ENCODE measurements around the gene SFMBT2. TPM values are rescaled to one million over a fixed set of nuclear protein-coding genes. Genes with fewer than 3 reads are reported as not detected.
A peak's percentile ranks its signal among the peaks of the same experiment; 100 is the strongest.

SFMBT2 gene
- total RNA-seq, 2 experiments from 2014 or later, result 63.1 to 63.2 TPM

DNA sequence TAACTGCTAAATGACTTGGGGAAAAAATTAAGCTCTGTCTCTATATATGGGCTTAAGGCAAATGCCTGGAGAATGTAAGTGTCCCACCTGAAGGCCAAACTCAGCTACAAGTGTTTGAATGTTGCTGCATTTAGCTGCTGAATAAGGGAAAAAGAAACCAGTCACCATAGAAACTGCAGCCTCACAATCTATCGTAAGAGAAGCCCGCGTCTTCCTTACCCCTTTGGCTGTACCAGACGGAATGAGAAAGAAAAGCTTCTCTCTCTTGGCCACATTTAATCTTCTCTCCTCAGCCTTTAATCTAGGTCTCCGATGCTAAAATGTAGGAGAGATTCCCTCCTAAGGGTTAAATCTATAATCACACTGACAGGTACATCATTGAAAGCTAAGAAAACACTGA is 147.2 kb downstream of the SFMBT2 start:
- ChIA-PET CTCF (no interaction called here), POLR2A (interaction anchor here (1.1 kb wide), 1 partner anchor 9 kb away, joined by 5 read pairs; no protein-coding TSS in a partner anchor)
- ATAC-seq (no peak), DNase-seq (no peak)
- Mint-ChIP-seq H3K9me3 (ENCODE audit: insufficient read depth) (no peaks in the 10 kb centered on the region), H3K4me3 (no peak overlapping the region), H3K27me3 (ENCODE audit: low read depth) (no peaks in the 10 kb centered on the region), H3K36me3 (ENCODE audit: low read depth) (peaks cover 28% of the 10 kb centered on the region), H3K27ac (no peak overlapping the region), H3K4me1 (ENCODE audit: low read depth) (peaks cover 41% of the 10 kb centered on the region)

DNA sequence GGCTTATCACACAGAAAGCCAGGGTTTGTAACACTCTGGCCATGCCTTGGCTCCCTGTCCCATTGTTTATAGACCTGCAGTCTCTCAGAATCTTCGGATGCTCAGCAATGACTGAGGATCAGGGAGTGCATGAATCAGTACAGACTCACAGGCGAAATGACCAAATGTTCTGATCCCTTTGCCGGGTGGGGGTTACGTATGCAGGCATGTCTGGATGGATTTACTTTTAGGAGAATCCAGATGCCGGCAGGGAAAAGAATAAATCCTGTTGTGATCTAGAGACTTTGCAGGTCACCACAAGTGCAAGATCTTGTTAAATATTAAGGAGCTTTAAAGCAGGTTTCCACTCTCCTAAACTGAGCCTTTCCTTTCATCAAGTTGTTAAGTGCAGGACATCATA is 149.5 kb downstream of the SFMBT2 start:
- ATAC-seq (no peak), DNase-seq (no peak)
- Mint-ChIP-seq H3K9me3 (ENCODE audit: insufficient read depth) (no peaks in the 10 kb centered on the region), H3K4me1 (ENCODE audit: low read depth) (peaks cover 53% of the 10 kb centered on the region), H3K27ac (no peak overlapping the region), H3K4me3 (no peak overlapping the region), H3K27me3 (ENCODE audit: low read depth) (no peaks in the 10 kb centered on the region), H3K36me3 (ENCODE audit: low read depth) (peaks cover 29% of the 10 kb centered on the region)
- ChIA-PET POLR2A (no interaction called here), CTCF (no interaction called here)

DNA sequence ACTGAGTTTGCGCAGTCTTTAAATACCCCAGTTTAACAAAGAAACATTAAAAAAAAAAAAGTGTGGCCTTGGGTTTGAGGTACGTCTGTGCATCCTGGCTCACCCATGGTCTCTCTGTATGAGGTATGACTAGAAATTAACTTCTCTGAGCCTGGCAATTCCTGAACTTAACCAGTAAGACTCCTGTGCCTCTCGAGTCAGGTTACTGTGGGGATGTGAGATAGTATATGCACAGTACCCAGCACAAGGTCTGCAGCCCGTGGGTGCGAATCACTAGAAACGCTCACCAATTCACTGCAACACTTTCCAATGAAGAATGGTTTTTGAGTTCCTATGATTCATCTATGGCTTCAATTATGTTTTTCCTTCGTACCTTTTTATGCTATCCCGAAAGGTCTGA is 149.9 kb downstream of the SFMBT2 start:
- DNase-seq, result no peak
- Mint-ChIP-seq H3K4me3 (no peak overlapping the region), H3K27ac (no peak overlapping the region), H3K4me1 (ENCODE audit: low read depth) (peaks cover 57% of the 10 kb centered on the region), H3K36me3 (ENCODE audit: low read depth) (peaks cover 33% of the 10 kb centered on the region), H3K27me3 (ENCODE audit: low read depth) (no peaks in the 10 kb centered on the region), H3K9me3 (ENCODE audit: insufficient read depth) (no peaks in the 10 kb centered on the region)
- CTCF ChIA-PET, result no interaction called here
- POLR2A ChIA-PET, result no interaction called here
- no peak for ATAC-seq

DNA sequence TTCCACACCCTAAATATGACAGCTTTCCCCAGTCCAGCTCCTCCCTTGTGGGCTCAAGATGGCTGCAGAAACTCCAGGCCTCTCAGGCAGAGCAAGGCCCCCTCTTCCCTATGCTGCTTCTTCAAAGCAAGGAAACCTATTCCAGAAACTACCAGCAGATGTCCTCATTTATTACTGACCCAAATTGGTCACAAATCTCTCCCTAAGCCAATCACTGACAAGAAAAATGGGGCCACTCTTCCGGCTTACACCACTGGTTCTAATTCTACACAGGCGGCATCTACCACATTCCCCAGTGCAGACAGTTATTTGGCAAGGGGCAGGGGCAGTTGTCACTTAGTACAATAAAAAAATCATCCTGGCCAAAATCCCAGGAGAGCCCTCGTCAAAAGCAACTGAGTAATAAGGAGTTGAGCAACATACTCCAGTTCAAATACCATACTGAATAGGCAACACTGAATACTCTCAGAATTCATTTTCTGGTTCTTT is 150.4 kb downstream of the SFMBT2 start:
- ChIA-PET POLR2A (no interaction called here), CTCF (interaction anchor here (0.7 to 3.0 kb wide), 4 partner anchors 9 to 340 kb away, joined by 3 to 20 read pairs (median 10); partner anchors contain the start of gene SFMBT2)
- no peaks in the 10 kb centered on the region for H3K27me3 Mint-ChIP-seq (ENCODE audit: low read depth)
- ATAC-seq, result no peak
- DNase-seq, result peak; percentile 40
- peaks cover 36% of the 10 kb centered on the region for H3K36me3 Mint-ChIP-seq (ENCODE audit: low read depth)
- no peak overlapping the region for H3K4me3 Mint-ChIP-seq
- H3K9me3 Mint-ChIP-seq (ENCODE audit: insufficient read depth), result no peaks in the 10 kb centered on the region
- peaks cover 62% of the 10 kb centered on the region for H3K4me1 Mint-ChIP-seq (ENCODE audit: low read depth)
- peak overlapping the region; percentile 80 for H3K27ac Mint-ChIP-seq

DNA sequence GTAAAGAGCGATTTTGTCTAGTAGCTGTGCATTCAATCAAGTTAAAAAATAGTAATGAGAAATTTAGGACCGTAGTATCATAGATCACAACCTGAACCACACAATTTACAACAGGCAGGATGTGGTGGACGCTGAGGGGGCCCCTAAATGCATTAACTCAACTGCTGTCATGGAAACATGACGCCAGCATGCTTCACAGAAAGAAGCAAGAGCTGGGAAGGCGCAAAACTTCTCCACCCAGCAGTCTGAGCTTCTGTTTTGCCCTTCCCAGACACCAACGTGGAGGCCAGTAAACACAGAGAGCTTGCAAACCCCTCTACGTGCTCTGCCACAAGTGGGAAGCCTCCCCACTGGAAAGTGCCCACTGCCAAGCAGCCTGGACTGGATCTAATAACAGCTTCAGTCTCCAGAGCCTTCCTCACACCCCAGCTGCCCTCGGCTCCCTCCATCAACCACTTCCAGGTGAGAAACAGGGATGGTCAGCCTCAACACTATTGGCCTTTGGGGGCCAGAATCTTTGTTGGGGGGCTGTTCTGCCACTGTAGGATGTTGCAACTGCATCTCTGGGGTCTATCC is 151.8 kb downstream of the SFMBT2 start:
- ATAC-seq, result peak; percentile 74
- H3K4me3 Mint-ChIP-seq, result peak overlapping the region; percentile 59
- peaks cover 45% of the 10 kb centered on the region for H3K36me3 Mint-ChIP-seq (ENCODE audit: low read depth)
- H3K4me1 Mint-ChIP-seq (ENCODE audit: low read depth), result peaks cover 73% of the 10 kb centered on the region
- H3K27ac Mint-ChIP-seq, result peak overlapping the region; percentile 80
- ChIA-PET CTCF (interaction anchor here (0.6 to 3.0 kb wide), 19 partner anchors 8 to 428 kb away, joined by 3 to 20 read pairs (median 4); partner anchors contain the start of gene SFMBT2), POLR2A (interaction anchor here (0.6 to 1.9 kb wide), 5 partner anchors 10 to 330 kb away, joined by 3 to 7 read pairs (median 6); no protein-coding TSS in a partner anchor)
- no peaks in the 10 kb centered on the region for H3K9me3 Mint-ChIP-seq (ENCODE audit: insufficient read depth)
- H3K27me3 Mint-ChIP-seq (ENCODE audit: low read depth), result no peaks in the 10 kb centered on the region
- peak; percentile 92 for DNase-seq

DNA sequence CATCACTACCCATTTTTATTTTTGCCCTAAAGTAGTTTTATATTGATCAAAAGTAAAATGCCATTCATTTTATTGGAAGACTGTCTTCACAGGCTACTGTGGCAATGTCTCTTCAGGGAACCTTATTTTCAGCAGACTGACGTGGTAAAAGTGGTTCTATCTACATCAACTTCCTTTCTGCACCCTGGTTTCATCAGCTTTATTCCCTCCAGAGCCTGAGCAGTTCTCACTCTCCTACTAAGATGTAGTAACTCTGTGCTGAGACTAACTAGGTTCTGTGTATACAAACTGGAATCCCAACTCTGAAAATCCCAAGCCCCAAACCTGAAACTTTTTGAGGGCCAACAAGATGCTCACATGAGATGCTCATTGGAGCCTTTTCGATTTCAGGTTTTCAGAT is 155.3 kb downstream of the SFMBT2 start:
- no peaks in the 10 kb centered on the region for H3K27me3 Mint-ChIP-seq (ENCODE audit: low read depth)
- POLR2A ChIA-PET, result interaction anchor here (1.2 kb wide), 1 partner anchor 10 kb away, joined by 5 read pairs; no protein-coding TSS in a partner anchor
- ATAC-seq, result no peak

DNA sequence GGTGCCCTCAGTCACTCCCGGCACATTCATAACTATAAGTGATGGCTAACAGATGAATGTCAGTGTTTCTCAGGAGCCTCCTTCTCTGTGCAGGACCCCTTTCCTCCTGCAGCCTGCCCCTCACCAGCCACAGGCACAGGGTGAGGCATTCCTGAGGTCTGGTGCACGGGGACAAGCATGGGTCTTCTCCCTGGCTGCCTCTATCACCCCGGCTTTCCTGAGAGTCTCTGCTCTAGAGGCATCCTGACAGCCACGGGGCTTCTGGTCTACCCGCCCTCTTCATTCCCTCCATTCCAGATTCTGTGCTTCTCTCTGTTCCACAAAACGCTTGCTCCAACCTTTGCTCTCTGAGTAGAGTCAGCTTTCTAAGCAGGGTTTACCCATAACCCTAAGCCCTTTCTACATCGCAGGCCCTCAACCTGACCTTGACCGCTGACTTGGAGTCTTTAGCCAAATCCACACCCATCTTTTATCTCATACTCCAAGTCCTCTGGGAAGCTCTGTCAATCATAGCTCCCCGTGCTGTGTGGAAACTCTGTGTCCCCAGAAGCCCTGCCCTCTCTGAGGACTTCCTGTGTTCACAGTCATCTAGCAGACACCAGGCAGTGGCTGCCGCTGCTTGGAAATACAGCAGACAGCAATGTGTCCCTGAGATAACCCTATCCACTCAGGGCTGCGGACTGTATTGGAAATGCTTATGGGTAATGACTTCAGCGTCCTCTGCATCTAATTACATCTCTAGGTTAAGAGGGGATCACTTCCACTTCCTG is 159.0 kb downstream of the SFMBT2 start:
- Mint-ChIP-seq H3K27me3 (ENCODE audit: low read depth) (no peaks in the 10 kb centered on the region), H3K4me3 (no peak overlapping the region), H3K27ac (peak overlapping the region; percentile 71), H3K4me1 (ENCODE audit: low read depth) (peaks cover 47% of the 10 kb centered on the region), H3K9me3 (ENCODE audit: insufficient read depth) (no peaks in the 10 kb centered on the region), H3K36me3 (ENCODE audit: low read depth) (peaks cover 71% of the 10 kb centered on the region)
- ChIA-PET CTCF (interaction anchor here (0.5 to 0.6 kb wide), 2 partner anchors 8 to 14 kb away, joined by 3 to 5 read pairs; no protein-coding TSS in a partner anchor), POLR2A (no interaction called here)
- DNase-seq (peak; percentile 42), ATAC-seq (peak; percentile 62)

More for the DNA sequence above, 155.3 kb downstream of the SFMBT2 start:
- Mint-ChIP-seq H3K9me3 (ENCODE audit: insufficient read depth) (no peaks in the 10 kb centered on the region), H3K36me3 (ENCODE audit: low read depth) (peaks cover 60% of the 10 kb centered on the region), H3K27ac (peak overlapping the region; percentile 77), H3K4me3 (no peak overlapping the region), H3K4me1 (ENCODE audit: low read depth) (peaks cover 80% of the 10 kb centered on the region)
- CTCF ChIA-PET, result interaction anchor here (0.7 to 2.1 kb wide), 4 partner anchors 12 to 337 kb away, joined by 3 to 6 read pairs (median 3); no protein-coding TSS in a partner anchor
- DNase-seq, result no peak

DNA sequence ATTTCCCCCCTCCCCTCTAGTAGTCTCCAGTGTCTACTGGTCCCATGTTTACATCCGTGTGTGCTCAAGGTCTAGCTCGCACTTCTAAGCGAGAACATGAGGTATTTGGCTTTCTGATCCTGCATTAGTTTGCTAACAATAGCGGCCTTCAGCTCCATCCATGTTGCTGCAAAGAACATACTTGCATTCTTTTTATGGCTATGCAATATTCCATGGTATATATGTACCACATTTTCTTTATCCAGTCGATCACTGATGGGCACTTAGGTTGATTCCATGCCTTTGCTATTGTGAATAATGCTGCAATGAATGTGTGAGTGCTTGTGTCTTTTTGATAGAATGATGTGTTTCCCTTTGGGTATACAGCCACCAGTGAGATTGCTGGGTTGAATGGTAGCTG is 160.6 kb downstream of the SFMBT2 start:
- Mint-ChIP-seq H3K27ac (no peak overlapping the region), H3K4me1 (ENCODE audit: low read depth) (peaks cover 35% of the 10 kb centered on the region), H3K4me3 (no peak overlapping the region), H3K27me3 (ENCODE audit: low read depth) (no peaks in the 10 kb centered on the region), H3K36me3 (ENCODE audit: low read depth) (peaks cover 65% of the 10 kb centered on the region), H3K9me3 (ENCODE audit: insufficient read depth) (no peaks in the 10 kb centered on the region)
- ATAC-seq (no peak), DNase-seq (no peak)
- CTCF ChIA-PET, result no interaction called here
- POLR2A ChIA-PET, result no interaction called here

DNA sequence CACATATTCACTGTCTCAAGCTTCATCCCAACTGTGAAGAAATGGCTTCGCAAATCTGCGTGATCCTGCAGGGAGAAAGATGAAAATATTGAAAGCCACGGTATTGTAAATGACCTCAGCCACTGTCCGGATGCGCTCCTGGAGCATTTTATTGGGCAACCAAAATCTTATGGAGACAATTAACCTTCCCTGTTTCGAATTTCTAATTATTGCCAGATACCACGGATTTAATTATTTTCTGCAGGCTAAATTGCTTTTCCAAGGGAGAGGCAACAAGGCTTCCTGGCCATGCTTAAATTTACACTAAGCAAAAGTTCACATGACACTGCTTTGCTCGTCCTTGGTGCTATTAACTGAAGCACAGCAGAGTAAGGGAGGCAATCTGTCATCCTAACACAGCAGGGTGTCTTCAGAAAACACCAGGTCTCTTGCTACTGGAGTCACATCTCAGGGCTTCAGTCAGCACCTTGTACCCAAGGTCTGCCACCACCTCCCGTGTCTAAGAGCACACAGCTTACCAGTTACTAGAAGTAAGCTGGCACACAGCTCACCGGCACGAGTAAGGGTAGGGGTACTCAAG is 162.2 kb downstream of the SFMBT2 start:
- ChIA-PET POLR2A (no interaction called here), CTCF (interaction anchor here (1.0 kb wide), 1 partner anchor 91 kb away, joined by 3 read pairs; no protein-coding TSS in a partner anchor)
- Mint-ChIP-seq H3K4me1 (ENCODE audit: low read depth) (peaks cover 37% of the 10 kb centered on the region), H3K9me3 (ENCODE audit: insufficient read depth) (no peaks in the 10 kb centered on the region), H3K27ac (no peak overlapping the region), H3K4me3 (no peak overlapping the region), H3K27me3 (ENCODE audit: low read depth) (no peaks in the 10 kb centered on the region), H3K36me3 (ENCODE audit: low read depth) (peaks cover 66% of the 10 kb centered on the region)
- ATAC-seq (no peak), DNase-seq (no peak)

DNA sequence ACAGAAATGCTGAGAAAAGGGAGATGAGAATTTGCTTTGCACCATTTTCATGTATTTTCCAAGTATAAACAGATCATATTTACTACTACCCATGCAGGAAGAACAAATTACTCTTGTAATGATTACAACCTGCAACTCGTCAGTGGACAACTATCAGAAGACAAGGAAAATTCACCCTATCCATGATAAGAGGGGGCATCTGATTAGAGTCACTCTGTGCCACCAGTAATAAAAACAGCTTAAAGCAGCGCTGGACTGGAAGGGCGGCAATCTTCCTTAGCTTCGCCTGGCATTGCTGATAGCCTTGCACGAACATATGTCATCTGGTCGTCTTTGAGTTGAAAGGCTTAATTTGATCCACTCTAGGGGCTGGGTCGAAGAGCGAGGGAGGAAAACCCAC is 162.7 kb downstream of the SFMBT2 start:
- ChIA-PET POLR2A (no interaction called here), CTCF (no interaction called here)
- Mint-ChIP-seq H3K9me3 (ENCODE audit: insufficient read depth) (no peaks in the 10 kb centered on the region), H3K4me3 (no peak overlapping the region), H3K36me3 (ENCODE audit: low read depth) (peaks cover 67% of the 10 kb centered on the region), H3K4me1 (ENCODE audit: low read depth) (peaks cover 40% of the 10 kb centered on the region), H3K27ac (no peak overlapping the region), H3K27me3 (ENCODE audit: low read depth) (no peaks in the 10 kb centered on the region)
- ATAC-seq (no peak), DNase-seq (no peak)

DNA sequence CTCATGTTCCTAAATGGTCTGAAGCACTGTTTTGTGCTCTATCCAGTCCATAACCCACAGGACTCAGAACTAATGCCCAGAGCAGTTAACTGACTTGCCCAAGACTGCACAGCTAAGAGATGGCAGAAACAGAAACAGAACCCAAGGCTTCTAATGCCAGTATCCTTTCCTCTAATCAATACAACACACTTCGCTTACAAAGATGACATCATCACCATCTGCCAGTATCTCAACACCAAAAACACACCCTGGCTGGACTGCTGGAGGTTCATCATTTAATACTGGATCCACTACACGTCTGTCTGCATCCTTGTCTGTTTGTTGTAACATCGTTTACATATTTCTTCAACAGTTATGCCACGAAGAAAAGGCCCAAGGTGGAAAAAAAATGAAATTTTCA is 165.3 kb downstream of the SFMBT2 start:
- H3K27ac Mint-ChIP-seq, result peak overlapping the region; percentile 14
- no peaks in the 10 kb centered on the region for H3K27me3 Mint-ChIP-seq (ENCODE audit: low read depth)
- ChIA-PET CTCF (interaction anchor here (0.9 kb wide), 1 partner anchor 13 kb away, joined by 3 read pairs; no protein-coding TSS in a partner anchor), POLR2A (interaction anchor here (1.2 kb wide), 1 partner anchor 11 kb away, joined by 5 read pairs; no protein-coding TSS in a partner anchor)
- peaks cover 76% of the 10 kb centered on the region for H3K36me3 Mint-ChIP-seq (ENCODE audit: low read depth)
- no peak for DNase-seq
- no peak for ATAC-seq
- H3K4me3 Mint-ChIP-seq, result no peak overlapping the region
- no peaks in the 10 kb centered on the region for H3K9me3 Mint-ChIP-seq (ENCODE audit: insufficient read depth)
- peaks cover 39% of the 10 kb centered on the region for H3K4me1 Mint-ChIP-seq (ENCODE audit: low read depth)

Data from activated CD8-positive, alpha-beta T cell treated with anti-CD3 and anti-CD28 coated beads, Interleukin-2, amount 10 ng/mL, durations not matched to agents 7 days and 5 days (primary cell).